Thyroid gland (tissue), 4 donors: ENCODE results near the gene IGF2BP3. TPM values are rescaled to one million over a fixed set of nuclear protein-coding genes. Genes with fewer than 3 reads are reported as not detected.

Experiments used
- DNase-seq, 2 donors: peaks; one replicate each; pipeline ENCODE4 v3.0.0-alpha.2; 2019
- H3K27ac ChIP-seq, 3 donors: fragments of 200-600 bp; sonication (generic); 1 replicate in 2 of 3; 2 replicates in 1 of 3; pipeline ENCODE4 v1.5.1; 2016 to 2019; ENCODE audit warnings: mild to moderate bottlenecking in 1 of 3, moderate library complexity in 1 of 3
- H3K27me3 ChIP-seq: fragments of 200-600 bp; sonication (generic); one replicate; pipeline ENCODE4 v1.5.1; 2019
- H3K36me3 ChIP-seq, 2 donors: fragments of 200-600 bp; sonication (generic); one replicate each; pipeline ENCODE4 v1.5.1; 2016 to 2019
- H3K4me1 ChIP-seq, 2 donors: fragments of 200-600 bp; sonication (generic); one replicate each; pipeline ENCODE4 v1.5.1; 2017 to 2019
- H3K4me3 ChIP-seq, 3 donors: fragments of 200-600 bp; sonication (generic); replicated peaks in 1 of 3; 1 replicate in 2 of 3; 2 replicates in 1 of 3; pipeline ENCODE4 v1.5.1; 2016; ENCODE audit warnings: mild to moderate bottlenecking in 1 of 3
- H3K9me3 ChIP-seq: fragments of 200-600 bp; sonication (generic); one replicate; pipeline ENCODE4 v1.5.1; 2017
- CTCF ChIP-seq, 6 experiments: fragments of 200-600 bp in 3 of 6; fragments of 450-650 bp in 3 of 6; sonication (generic) in 3 of 6; IDR thresholded peaks; one replicate each; pipeline ENCODE4 v1.5.1; 2016 to 2019; ENCODE audit warnings: antibody characterized with exemption in 6 of 6, mild to moderate bottlenecking in 2 of 6, inconsistent platforms in 1 of 6, moderate library complexity in 1 of 6
- POLR2A ChIP-seq, 2 donors: fragments of 450-650 bp; IDR thresholded peaks; one replicate each; pipeline ENCODE4 v1.6.1; 2017; ENCODE audit warnings: antibody characterized with exemption in 2 of 2, mild to moderate bottlenecking in 2 of 2, moderate library complexity in 1 of 2
- WGBS, 2 donors: methylation state at CpG; one replicate each; pipeline ENCODE4 v1.1.5; 2017; 5-methylcytosine and 5-hydroxymethylcytosine counted together
- intact Hi-C: fragments of 100-400 bp; cut with DNase I; formaldehyde crosslinking; loops from one replicate; pipeline ENCODE4 v1.15.1; 2023
- total RNA-seq, 4 donors: library from RNA; depleted of rRNA; stranded (reverse); fragments of >200 nt; gene quantifications; one replicate each; pipeline ENCODE4 v1.2.3, GENCODE V29; 2016

The IGF2BP3 gene
- total RNA-seq, 4 donors from 2014 or later, result 0.67 to 5.2 (median 3.4) TPM

- 80 to 91% methylated on average over 3 of the region's 3 CpGs for WGBS, 2 donors
- H3K27me3 ChIP-seq, result no peaks in the 10 kb centered on the region
- no peaks in the 10 kb centered on the region for H3K9me3 ChIP-seq
- H3K27ac ChIP-seq, result no peak overlapping the region
- H3K4me1 ChIP-seq, result no peaks in the 10 kb centered on the region
- intact Hi-C loops, result no loop called here
- no peaks in the 10 kb centered on the region for H3K36me3 ChIP-seq
- DNase-seq, result no peak
- no peak overlapping the region for H3K4me3 ChIP-seq
- TF ChIP-seq POLR2A (IDR thresholded peaks at IDR 0.05), result no peak
- no peak for TF ChIP-seq CTCF (IDR thresholded peaks at IDR 0.05)
Observed at GRCh38 chr7:23393636-23394035, 76.7 kb downstream of the IGF2BP3 start.

- intact Hi-C loops, result no loop called here
- DNase-seq, result no peak
- no peak for TF ChIP-seq POLR2A (IDR thresholded peaks at IDR 0.05)
- 82 to 85% methylated on average over 3 of the region's 3 CpGs for WGBS, 2 donors
- Histone ChIP-seq H3K4me3 (no peak overlapping the region), H3K36me3 (no peaks in the 10 kb centered on the region), H3K4me1 (no peaks in the 10 kb centered on the region), H3K27ac (no peak overlapping the region), H3K27me3 (no peaks in the 10 kb centered on the region), H3K9me3 (no peaks in the 10 kb centered on the region)
Observed at GRCh38 chr7:23389701-23390100, 80.6 kb downstream of the IGF2BP3 start.

GRCh38 chr7:23387583-23387982, 82.7 kb downstream of the IGF2BP3 start:
- intact Hi-C loops, result no loop called here
- no peak for DNase-seq
- 97 to 100% methylated on average over 1 of the region's 1 CpG for WGBS, 2 donors
- Histone ChIP-seq H3K4me1 (no peaks in the 10 kb centered on the region), H3K27me3 (no peaks in the 10 kb centered on the region), H3K36me3 (no peaks in the 10 kb centered on the region), H3K9me3 (no peaks in the 10 kb centered on the region), H3K4me3 (no peak overlapping the region), H3K27ac (no peak overlapping the region)
- TF ChIP-seq POLR2A (IDR thresholded peaks at IDR 0.05) (no peak), CTCF (IDR thresholded peaks at IDR 0.05) (no peak)

- no peak overlapping the region for H3K4me3 ChIP-seq
- intact Hi-C loops, result no loop called here
- H3K27me3 ChIP-seq, result no peaks in the 10 kb centered on the region
- no peaks in the 10 kb centered on the region for H3K36me3 ChIP-seq
- no peak for TF ChIP-seq POLR2A (IDR thresholded peaks at IDR 0.05)
- no peak for TF ChIP-seq CTCF (IDR thresholded peaks at IDR 0.05)
- H3K4me1 ChIP-seq, result no peaks in the 10 kb centered on the region
- no peak for DNase-seq
- 85 to 87% methylated on average over 1 of the region's 1 CpG for WGBS, 2 donors
- no peaks in the 10 kb centered on the region for H3K9me3 ChIP-seq
- H3K27ac ChIP-seq, result no peak overlapping the region
Observed at GRCh38 chr7:23385140-23385539, 85.2 kb downstream of the IGF2BP3 start.

GRCh38 chr7:23383225-23383624, 87.1 kb downstream of the IGF2BP3 start:
- TF ChIP-seq CTCF (IDR thresholded peaks at IDR 0.05) (no peak), POLR2A (IDR thresholded peaks at IDR 0.05) (no peak)
- WGBS, 2 donors, result 92 to 98% methylated on average over 2 of the region's 2 CpGs
- Histone ChIP-seq H3K27me3 (no peaks in the 10 kb centered on the region), H3K36me3 (no peaks in the 10 kb centered on the region), H3K27ac (no peak overlapping the region), H3K9me3 (no peaks in the 10 kb centered on the region), H3K4me1 (no peaks in the 10 kb centered on the region), H3K4me3 (no peak overlapping the region)
- DNase-seq, result no peak
- intact Hi-C loops, result no loop called here

- 88 to 95% methylated on average over 3 of the region's 3 CpGs for WGBS, 2 donors
- H3K4me1 ChIP-seq, result no peaks in the 10 kb centered on the region
- no peak for DNase-seq
- no peaks in the 10 kb centered on the region for H3K9me3 ChIP-seq
- H3K27ac ChIP-seq, result no peak overlapping the region
- intact Hi-C loops, result no loop called here
- H3K36me3 ChIP-seq, result no peaks in the 10 kb centered on the region
- no peaks in the 10 kb centered on the region for H3K27me3 ChIP-seq
- no peak overlapping the region for H3K4me3 ChIP-seq
- no peak for TF ChIP-seq CTCF (IDR thresholded peaks at IDR 0.05)
- TF ChIP-seq POLR2A (IDR thresholded peaks at IDR 0.05), result no peak
Observed at GRCh38 chr7:23380961-23381360, 89.3 kb downstream of the IGF2BP3 start.
